ENCODE results near the gene NEU1. TPM values are rescaled to one million over a fixed set of nuclear protein-coding genes. Genes with fewer than 3 reads are reported as not detected.

NEU1 gene
- total RNA-seq, 1 experiment from 2014 or later: 15.1 TPM

DNA sequence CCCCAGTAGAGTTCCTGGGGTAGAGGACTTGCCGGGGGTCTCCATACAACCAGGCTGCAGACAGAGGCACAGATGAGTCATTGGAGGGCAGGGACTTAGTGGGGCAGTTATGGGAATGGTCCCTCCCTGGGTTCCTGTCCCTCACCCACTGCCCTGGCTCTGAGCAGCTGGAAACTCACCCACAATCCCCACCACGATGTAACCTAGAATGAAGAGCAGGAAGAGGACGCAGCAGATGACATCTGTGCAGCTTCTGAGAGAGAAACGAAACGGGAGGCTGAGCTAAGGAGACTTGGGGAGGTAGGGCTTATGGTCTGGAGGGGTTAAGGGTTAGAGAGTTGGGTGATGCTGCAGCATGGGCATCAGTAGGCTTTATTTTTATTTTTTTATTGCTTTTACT lies 13.3 kb upstream of the NEU1 start:
- intact Hi-C loops (cut with micrococcal nuclease): no loop called here
- Histone ChIP-seq H4K20me1 (ENCODE audit: insufficient read depth) (no peaks in the 10 kb centered on the region), H3K27ac (ENCODE audit: low read depth, low read length) (no peak overlapping the region), H3K4me2 (ENCODE audit: low read length) (no peak overlapping the region), H3K27me3 (ENCODE audit: insufficient read depth, low read length) (no peaks in the 10 kb centered on the region), H3K4me3 (replicated peaks in 1 of 2; ENCODE audit: low read depth in 1 of 2, low read length in 2 of 2) (no peak overlapping the region), H2AFZ (ENCODE audit: low read depth, low read length, poor library complexity, severe bottlenecking) (no peak overlapping the region), H3K79me2 (ENCODE audit: insufficient read depth, low read length) (no peaks in the 10 kb centered on the region), H3K36me3 (ENCODE audit: control insufficient read depth in 1 of 2, insufficient read depth in 2 of 2, low read length in 2 of 2) (peaks cover 2 to 13% of the 10 kb centered on the region in 2 experiments; a peak in 3 of 4 replicates), H3K9me3 (ENCODE audit: control insufficient read depth in 1 of 2, insufficient read depth in 1 of 2, low read depth in 1 of 2, low read length in 2 of 2) (no peaks in the 10 kb centered on the region), H3K4me1 (ENCODE audit: control insufficient read depth in 1 of 2, insufficient read depth in 2 of 2, low read length in 2 of 2) (peaks cover 5 to 6% of the 10 kb centered on the region in 2 experiments; a peak in 3 of 4 replicates), H3K9me2 (ENCODE audit: insufficient read depth) (no peaks in the 10 kb centered on the region), H3K9ac (ENCODE audit: low read length) (no peak overlapping the region)
- BruUV-seq (replicated peaks): no TSS peak
- ChIA-PET RAD21 (ENCODE audit: low non-redundant PET in 1 of 2, low total read pairs in 2 of 2, uncharacterized antibody in 2 of 2, unreplicated experiment in 2 of 2) (no interaction called here), POLR2A (interaction anchor here (1.9 kb wide), 1 partner anchor 13 kb away, joined by 4 read pairs; the partner anchor contains the start of gene NEU1), CTCF (no interaction called here)
- DNase-seq (ENCODE audit: low read depth, low spot score) (no peak), ATAC-seq (no peak)
- no peak for TF ChIP-seq FOSL1 (IDR thresholded peaks at IDR 0.05; ENCODE audit: low read depth)
- TF ChIP-seq SP1 (IDR thresholded peaks at IDR 0.05; ENCODE audit: low read depth): no peak
- TF ChIP-seq EGR1 (IDR thresholded peaks at IDR 0.05; ENCODE audit: low read depth): no peak
- TF ChIP-seq, protein P1, sequence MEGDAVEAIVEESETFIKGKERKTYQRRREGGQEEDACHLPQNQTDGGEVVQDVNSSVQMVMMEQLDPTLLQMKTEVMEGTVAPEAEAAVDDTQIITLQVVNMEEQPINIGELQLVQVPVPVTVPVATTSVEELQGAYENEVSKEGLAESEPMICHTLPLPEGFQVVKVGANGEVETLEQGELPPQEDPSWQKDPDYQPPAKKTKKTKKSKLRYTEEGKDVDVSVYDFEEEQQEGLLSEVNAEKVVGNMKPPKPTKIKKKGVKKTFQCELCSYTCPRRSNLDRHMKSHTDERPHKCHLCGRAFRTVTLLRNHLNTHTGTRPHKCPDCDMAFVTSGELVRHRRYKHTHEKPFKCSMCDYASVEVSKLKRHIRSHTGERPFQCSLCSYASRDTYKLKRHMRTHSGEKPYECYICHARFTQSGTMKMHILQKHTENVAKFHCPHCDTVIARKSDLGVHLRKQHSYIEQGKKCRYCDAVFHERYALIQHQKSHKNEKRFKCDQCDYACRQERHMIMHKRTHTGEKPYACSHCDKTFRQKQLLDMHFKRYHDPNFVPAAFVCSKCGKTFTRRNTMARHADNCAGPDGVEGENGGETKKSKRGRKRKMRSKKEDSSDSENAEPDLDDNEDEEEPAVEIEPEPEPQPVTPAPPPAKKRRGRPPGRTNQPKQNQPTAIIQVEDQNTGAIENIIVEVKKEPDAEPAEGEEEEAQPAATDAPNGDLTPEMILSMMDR (IDR thresholded peaks at IDR 0.05 in 2 of 3, conservative IDR thresholded peaks at IDR 0.05 in 1 of 3; ENCODE audit: borderline replicate concordance in 1 of 3, insufficient read depth in 1 of 3, low read depth in 2 of 3, low read length in 2 of 3): no peak
- TF ChIP-seq CEBPB (IDR thresholded peaks at IDR 0.05; ENCODE audit: low read depth): no peak
- no peak for TF ChIP-seq TCF7L2 (IDR thresholded peaks at IDR 0.05; ENCODE audit: borderline replicate concordance, extremely low read depth, insufficient read depth, insufficient read length)
- TF ChIP-seq RAD21 (IDR thresholded peaks at IDR 0.05; ENCODE audit: low read depth): no peak

Measured in HCT116 (cell line).